AG08395 (cell line): Measurements from ENCODE around the gene TFDP2.
A peak's percentile ranks its signal among the peaks of the same experiment; 100 is the strongest.
"Not testable (repeated sequence)": the region's sequence is repeated elsewhere in the genome, so short reads cannot be mapped to it uniquely, and the experiment has no call there.

Experiments
- DNase-seq: peaks from one replicate; pipeline ENCODE4 v3.0.0; 2012; ENCODE audit warnings: mixed read lengths, low spot score

TFDP2 gene, protein sequence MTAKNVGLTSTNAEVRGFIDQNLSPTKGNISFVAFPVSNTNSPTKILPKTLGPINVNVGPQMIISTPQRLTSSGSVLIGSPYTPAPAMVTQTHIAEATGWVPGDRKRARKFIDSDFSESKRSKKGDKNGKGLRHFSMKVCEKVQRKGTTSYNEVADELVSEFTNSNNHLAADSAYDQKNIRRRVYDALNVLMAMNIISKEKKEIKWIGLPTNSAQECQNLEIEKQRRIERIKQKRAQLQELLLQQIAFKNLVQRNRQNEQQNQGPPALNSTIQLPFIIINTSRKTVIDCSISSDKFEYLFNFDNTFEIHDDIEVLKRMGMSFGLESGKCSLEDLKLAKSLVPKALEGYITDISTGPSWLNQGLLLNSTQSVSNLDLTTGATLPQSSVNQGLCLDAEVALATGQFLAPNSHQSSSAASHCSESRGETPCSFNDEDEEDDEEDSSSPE

DNA sequence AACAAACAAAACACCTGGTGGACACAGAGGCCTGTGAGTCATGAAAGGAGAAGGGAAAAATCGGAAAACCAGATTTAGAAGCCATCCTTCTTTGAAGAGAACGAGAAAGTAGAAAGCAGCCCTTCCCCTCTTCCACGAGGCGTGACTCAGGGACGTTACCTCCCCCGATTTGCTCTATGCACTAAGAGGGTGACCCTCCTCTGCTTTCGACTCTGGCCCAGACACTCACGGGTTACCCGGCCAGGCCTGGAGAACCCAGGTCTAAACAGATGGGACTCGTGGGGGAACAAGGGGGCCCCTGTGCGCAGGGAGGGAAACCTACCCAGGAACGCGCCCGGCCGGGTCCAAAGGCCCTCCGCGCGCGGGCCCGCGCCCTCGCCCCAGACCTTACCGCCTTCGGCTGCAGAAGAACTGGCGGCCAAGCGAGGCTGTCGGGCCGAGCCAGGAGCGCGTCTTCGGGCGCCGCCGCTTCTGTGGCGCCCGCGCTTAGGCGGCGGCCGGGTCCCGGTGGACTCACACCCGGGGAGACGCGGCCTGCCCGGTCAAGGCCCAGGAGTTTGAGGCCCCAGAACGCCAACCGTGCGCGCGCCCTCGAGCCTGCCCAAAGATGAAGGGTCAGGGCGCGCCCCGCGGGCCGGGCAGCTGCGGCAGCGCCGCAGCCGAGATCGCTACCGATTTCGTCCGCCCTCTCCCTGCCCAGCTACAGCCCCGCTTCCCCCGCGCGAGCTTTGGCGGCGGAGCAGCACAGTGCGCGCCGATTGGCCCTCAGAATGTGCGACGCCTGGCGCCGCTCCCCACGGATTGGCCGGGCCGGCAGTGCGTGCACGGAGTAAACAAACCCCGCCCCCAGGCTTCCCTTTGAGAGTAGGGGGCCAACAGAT lies at the start of gene TFDP2:
Gene TFDP2 (minus strand): TSS at position 753 of the 881 bp plus-strand sequence. CDS start 47,795 bp downstream, outside the sequence.
- peak; percentile 95 for DNase-seq

DNA sequence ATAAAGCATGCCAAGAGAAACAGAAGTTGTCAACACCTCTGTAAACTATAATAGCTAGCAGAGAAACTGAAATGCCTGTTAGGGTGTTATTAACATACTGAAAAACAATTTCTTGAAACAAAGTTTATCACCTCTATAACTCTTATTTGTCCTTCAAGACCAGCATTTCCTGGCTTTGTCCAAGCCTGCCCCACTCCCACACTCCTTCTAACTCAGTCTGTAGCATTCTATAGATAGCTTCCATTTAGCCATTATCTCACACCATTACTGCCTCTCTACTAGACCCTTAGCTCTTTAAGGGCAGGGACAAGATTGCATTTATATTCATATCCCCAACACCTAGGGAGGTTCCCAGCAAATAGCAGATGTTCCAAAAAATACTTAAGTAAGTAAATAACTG lies 39.5 kb upstream of the TFDP2 start:
- DNase-seq = no peak

DNA sequence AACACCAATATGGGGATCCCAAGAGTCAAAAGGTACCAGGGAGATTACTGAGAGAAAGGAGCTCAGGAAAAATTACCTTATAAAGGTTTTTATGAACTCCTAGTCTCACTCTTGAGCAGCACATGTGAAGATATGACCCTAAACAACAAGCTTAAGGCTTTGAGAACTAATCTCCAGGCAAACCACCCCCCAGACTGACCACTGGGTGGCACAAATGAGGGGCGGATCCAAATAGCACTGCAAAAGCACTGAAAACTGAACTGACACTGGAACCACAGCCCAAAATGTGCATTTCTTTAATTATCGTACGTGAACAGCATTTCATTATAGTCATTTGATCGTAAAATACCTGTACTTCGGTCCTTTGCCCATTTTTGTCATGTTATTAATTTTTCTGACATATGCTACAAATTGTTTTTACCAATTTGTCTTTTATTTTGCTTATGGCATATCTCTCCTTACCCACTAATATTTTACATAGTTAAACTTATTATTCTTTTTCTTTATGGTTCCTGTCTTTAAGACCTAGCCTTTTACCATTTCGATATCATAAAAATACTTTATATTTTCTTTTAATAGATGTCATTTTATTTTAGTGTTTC lies 31.5 kb upstream of the TFDP2 start:
- DNase-seq = peak; percentile 37

DNA sequence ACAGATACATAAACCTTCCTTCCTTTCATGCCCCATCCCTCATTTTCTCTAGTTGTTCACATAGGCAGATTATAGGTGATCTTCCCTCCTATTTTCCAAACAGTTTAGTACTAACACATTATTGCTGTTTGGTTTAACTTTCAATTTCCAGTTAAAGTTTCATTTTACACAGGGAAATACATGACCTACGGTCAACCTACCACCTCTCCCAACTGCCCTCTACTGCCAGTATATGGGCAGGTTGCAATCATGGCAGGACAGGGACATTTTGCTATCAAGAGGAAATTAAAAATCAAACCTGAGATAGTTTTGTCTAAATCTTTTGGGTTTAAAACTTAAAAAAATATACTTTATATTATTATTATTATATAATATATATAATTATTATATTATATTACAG lies 26.1 kb upstream of the TFDP2 start:
- no peak for DNase-seq

GRCh38 chr3:142174559-142174958 lies 25.2 kb upstream of the TFDP2 start:
- no peak for DNase-seq

- DNase-seq = no peak
Observed at GRCh38 chr3:142168514-142168913, 19.2 kb upstream of the TFDP2 start.

DNA sequence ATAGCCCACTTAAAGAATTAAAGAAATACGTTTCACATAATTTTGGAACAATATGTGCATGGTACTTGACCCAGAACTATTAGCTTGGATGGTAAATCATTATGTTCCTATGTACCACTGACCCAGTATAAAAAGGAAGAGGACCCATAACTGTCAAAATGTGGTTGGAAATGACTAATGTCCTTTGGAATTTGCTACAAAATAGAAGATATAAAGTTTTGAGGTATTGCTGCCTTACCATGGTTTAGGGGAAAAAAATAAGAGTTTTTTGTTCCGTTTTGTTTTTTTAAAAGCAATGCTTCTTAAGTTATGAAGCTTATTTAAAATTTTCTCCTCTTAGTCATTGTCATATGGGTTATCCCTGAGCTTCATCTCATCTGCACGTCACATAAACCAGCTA lies 15.8 kb upstream of the TFDP2 start:
- DNase-seq = no peak

GRCh38 chr3:142159083-142159740 lies 9.9 kb upstream of the TFDP2 start:
- no peak for DNase-seq

DNA sequence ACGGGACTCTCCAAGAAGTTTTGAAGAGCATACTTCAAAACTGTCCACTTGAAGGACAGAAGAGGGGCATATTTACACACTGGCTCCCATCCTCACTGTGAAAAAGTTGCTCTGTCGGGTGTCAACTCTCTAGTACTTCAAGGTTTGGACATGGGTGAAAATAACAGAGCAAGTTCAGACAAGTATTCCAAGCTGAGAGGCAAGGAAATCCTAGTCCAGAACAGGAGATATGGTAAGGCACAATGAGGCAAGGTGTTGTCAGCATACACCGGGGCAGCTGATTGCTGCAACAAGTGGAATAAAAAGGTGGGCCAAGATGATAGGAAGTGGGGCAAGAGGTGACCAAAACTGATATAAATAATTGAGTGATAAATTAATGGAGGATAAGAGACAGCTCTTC lies 4.8 kb upstream of the TFDP2 start:
- no peak for DNase-seq

DNA sequence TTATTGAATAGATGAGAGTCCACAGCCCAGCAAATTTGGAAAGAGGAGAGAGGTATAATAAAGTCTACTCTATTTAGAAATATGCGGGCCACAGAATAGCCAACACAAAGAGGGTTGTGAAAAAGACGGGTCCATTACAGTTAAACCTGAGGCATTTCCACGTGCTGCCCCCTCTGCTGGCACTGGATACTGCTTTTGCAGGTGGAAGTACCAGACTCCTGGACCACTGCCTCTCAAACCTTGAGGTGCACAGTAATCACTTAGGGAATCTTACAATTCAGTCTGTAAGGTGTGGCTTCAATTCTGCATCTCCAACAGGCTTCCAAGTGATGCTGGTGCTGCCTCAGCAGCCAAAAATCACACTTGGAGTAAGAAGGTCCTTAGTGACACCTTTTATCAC lies 3.0 kb upstream of the TFDP2 start:
- DNase-seq = no peak

DNA sequence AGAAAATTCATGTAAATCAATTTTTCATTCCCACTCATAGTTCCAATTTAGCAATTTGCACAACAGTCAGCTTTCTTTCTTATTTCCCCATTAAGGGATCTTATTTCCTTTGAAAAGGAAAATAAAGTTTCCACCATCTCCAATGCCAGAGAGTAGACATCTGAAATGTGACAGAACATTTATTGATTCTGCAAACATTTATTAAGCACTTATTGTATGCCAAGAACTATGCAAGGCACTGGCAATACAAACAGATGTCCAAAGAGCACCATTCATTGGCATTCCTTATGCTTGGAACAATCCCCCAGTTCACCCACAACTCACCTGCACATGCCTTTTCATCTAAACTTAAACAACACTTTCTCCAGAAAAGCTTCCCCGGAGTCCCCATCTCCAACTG lies 2.5 kb upstream of the TFDP2 start:
- no peak for DNase-seq

- no peak for DNase-seq
Observed at GRCh38 chr3:142151240-142151639, 1.9 kb upstream of the TFDP2 start.

DNA sequence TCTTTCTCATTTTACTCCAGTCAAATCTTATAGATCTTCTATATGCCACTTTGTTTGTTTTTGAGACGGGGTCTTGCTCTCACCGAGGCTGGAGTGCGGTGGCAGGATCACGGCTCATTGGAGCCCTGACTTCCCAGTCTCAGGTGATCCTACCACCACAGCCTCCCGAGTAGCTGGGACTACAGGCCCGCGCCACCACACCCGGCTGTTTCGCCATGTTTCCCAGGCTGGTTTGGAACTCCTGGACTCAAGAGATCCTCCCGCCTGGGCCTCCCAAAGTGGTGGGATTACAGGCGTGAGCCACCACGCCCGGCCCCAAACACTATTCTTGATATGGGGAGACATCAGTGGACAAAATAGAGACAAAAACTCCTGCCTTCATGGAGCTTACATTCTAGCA lies 927 bp upstream of the TFDP2 start:
- no peak for DNase-seq

DNA sequence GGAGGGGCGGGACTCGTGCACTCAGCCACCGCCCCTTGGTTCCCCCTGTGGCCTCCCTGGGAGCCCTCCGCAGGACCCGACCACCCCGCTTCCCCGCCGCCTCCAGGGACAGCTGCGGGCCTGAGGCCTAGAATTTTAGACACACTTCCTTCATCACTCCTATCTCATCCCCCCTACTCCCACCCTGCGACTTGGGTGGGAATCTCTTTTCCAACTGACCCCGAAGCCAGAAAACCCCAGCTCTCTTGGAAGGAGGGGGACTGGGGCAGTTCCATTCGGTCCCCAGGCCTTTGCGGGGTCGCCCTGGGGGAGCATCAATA lies 289 bp upstream of the TFDP2 start:
- DNase-seq = no peak

DNA sequence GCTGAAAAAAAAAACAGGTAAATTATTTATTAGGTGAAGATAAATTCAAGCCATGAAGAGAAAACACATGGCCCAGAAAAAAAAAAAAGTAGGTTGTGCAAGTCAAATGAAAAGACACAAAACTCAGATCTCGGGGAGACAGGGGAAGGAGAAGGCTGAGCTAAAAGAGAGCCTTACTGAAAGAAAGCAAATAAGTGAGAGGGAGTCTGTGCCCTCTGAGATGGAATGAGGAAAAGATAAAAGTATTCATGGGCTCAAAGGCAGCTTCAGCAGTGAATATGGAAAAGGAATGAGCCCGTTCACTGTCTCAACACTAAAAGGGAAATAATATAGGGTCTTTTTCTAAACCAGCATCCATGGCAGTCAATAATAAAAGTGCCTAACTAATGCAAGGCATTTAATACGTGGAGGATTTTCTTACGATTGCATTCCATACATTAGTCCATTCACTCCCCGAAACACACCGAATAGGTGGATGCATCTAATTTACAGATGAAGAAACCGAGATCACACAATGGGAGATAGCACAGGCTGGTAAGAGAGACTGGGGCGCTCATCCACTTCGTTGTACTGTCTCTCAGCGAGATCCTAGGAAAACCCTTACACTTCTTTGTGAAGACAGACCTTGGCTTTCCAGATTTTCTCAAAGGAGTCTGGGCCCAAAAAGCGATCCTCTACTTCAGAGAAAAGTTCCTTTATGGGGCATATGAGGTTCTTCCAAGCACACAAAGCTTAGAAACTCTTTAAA lies 1.1 kb downstream of the TFDP2 start:
- peak; percentile 12 for DNase-seq

- DNase-seq = not testable (repeated sequence)
Observed at GRCh38 chr3:142144587-142144986, 4.8 kb downstream of the TFDP2 start.

DNA sequence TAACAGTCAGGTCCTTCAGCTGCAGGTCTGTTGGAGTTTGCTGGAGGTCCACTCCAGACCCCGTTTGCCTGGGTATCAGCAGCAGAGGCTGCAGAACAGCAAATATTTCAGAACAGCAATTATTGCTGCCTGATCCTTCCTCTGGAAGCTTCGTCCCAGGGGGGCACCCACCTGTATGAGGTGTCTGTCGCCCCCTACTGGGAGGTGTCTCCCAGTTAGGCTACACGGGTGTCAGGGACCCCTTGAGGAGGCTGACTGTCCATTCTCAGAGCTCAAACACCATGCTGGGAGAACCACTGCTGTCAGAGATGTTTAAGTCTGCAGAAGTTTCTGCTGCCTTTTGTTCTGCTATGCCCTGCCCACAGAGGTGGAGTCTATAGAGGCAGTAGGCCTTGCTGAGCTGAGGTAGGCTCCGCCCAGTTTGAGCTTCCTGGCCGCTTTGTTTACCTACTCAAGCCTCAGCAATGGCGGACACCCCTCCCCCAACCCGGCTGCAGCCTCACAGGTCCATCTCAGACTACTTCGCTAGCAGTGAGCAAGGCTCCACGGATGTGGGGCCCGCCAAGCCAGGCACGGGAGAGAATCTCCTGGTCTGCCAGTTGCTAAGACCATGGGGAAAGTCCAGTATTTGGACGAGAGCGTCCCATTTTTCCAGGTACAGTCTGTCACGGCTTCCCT lies 8.6 kb downstream of the TFDP2 start:
- DNase-seq = not testable (repeated sequence)

- not testable (repeated sequence) for DNase-seq
Observed at GRCh38 chr3:142137089-142137488, 12.3 kb downstream of the TFDP2 start.

GRCh38 chr3:142134799-142135325 lies 14.5 kb downstream of the TFDP2 start:
- no peak for DNase-seq

DNA sequence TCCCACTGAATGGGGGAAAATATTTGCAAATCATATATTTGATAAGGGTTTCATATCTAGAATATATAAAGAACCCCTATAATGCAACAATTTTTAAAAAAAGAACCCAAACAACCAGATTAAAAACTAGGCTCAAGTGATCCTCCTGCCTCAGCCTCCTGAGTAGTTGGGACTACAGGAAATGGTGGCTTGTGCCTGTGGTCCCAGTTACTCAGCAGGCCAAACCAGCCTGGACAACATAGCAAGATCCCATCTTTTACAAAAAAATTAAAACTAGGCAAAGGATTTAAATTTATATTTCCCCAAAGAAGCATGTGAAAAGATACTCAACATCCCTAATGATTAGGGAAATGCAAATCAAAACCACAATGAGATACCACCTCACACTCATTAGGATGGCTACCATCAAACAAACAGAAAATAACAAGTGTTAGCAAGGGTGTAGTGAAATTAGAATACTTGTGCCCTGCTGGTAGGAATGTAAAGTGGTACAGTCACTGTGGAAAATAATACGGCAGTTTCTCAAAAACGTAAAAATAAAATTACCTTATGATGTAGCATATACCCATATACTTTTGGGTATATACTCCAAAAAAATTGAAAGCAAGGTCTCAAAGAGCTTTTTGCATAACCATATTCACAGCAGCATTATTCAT lies 19.7 kb downstream of the TFDP2 start:
- DNase-seq = no peak
